ENCODE data around the gene ATP7B.

ATP7B gene

GRCh38 chr13:51966186-51966585 lies 45.1 kb downstream of the ATP7B start:
- Histone ChIP-seq H3K9me3 (ENCODE audit: insufficient read depth, low read length) (no peaks in the 10 kb centered on the region), H3K9ac (ENCODE audit: insufficient read length, low read depth) (no peak overlapping the region), H3K27me3 (ENCODE audit: insufficient read depth, insufficient read length) (no peaks in the 10 kb centered on the region), H3K36me3 (ENCODE audit: insufficient read depth, insufficient read length, low read length) (peaks cover 3% of the 10 kb centered on the region), H3K4me3 (ENCODE audit: insufficient read length, low read depth) (no peak overlapping the region), H3K4me1 (ENCODE audit: insufficient read depth, insufficient read length) (no peaks in the 10 kb centered on the region)
- no peak for TF ChIP-seq YY1 (IDR thresholded peaks at IDR 0.05; ENCODE audit: insufficient read depth, insufficient read length)
- TF ChIP-seq ZNF274 (IDR thresholded peaks at IDR 0.05; ENCODE audit: low read depth, low read length): no peak
- TF ChIP-seq SUZ12 (IDR thresholded peaks at IDR 0.05; ENCODE audit: extremely low read depth, insufficient read depth, insufficient read length): no peak
- no peak for DNase-seq (ENCODE audit: low read depth, low spot score)

GRCh38 chr13:51961493-51962403 lies 49.5 kb downstream of the ATP7B start:
- Histone ChIP-seq H3K9me3 (ENCODE audit: insufficient read depth, low read length) (no peaks in the 10 kb centered on the region), H3K4me1 (ENCODE audit: insufficient read depth, insufficient read length) (no peaks in the 10 kb centered on the region), H3K27me3 (ENCODE audit: insufficient read depth, insufficient read length) (no peaks in the 10 kb centered on the region), H3K4me3 (ENCODE audit: insufficient read length, low read depth) (no peak overlapping the region), H3K36me3 (ENCODE audit: insufficient read depth, insufficient read length, low read length) (no peaks in the 10 kb centered on the region), H3K9ac (ENCODE audit: insufficient read length, low read depth) (no peak overlapping the region)
- no peak for DNase-seq (ENCODE audit: low read depth, low spot score)
- TF ChIP-seq SUZ12 (IDR thresholded peaks at IDR 0.05; ENCODE audit: extremely low read depth, insufficient read depth, insufficient read length): no peak
- TF ChIP-seq YY1 (IDR thresholded peaks at IDR 0.05; ENCODE audit: insufficient read depth, insufficient read length): no peak
- TF ChIP-seq ZNF274 (IDR thresholded peaks at IDR 0.05; ENCODE audit: low read depth, low read length): no peak

GRCh38 chr13:51960766-51961165 lies 50.5 kb downstream of the ATP7B start:
- TF ChIP-seq SUZ12 (IDR thresholded peaks at IDR 0.05; ENCODE audit: extremely low read depth, insufficient read depth, insufficient read length) (no peak), ZNF274 (IDR thresholded peaks at IDR 0.05; ENCODE audit: low read depth, low read length) (no peak), YY1 (IDR thresholded peaks at IDR 0.05; ENCODE audit: insufficient read depth, insufficient read length) (no peak)
- DNase-seq (ENCODE audit: low read depth, low spot score): no peak
- Histone ChIP-seq H3K36me3 (ENCODE audit: insufficient read depth, insufficient read length, low read length) (no peaks in the 10 kb centered on the region), H3K4me3 (ENCODE audit: insufficient read length, low read depth) (no peak overlapping the region), H3K27me3 (ENCODE audit: insufficient read depth, insufficient read length) (no peaks in the 10 kb centered on the region), H3K4me1 (ENCODE audit: insufficient read depth, insufficient read length) (no peaks in the 10 kb centered on the region), H3K9ac (ENCODE audit: insufficient read length, low read depth) (no peak overlapping the region), H3K9me3 (ENCODE audit: insufficient read depth, low read length) (no peaks in the 10 kb centered on the region)

- TF ChIP-seq ZNF274 (IDR thresholded peaks at IDR 0.05; ENCODE audit: low read depth, low read length): no peak
- TF ChIP-seq SUZ12 (IDR thresholded peaks at IDR 0.05; ENCODE audit: extremely low read depth, insufficient read depth, insufficient read length): no peak
- TF ChIP-seq YY1 (IDR thresholded peaks at IDR 0.05; ENCODE audit: insufficient read depth, insufficient read length): no peak
- Histone ChIP-seq H3K36me3 (ENCODE audit: insufficient read depth, insufficient read length, low read length) (no peaks in the 10 kb centered on the region), H3K27me3 (ENCODE audit: insufficient read depth, insufficient read length) (no peaks in the 10 kb centered on the region), H3K9me3 (ENCODE audit: insufficient read depth, low read length) (no peaks in the 10 kb centered on the region), H3K4me3 (ENCODE audit: insufficient read length, low read depth) (no peak overlapping the region), H3K4me1 (ENCODE audit: insufficient read depth, insufficient read length) (no peaks in the 10 kb centered on the region), H3K9ac (ENCODE audit: insufficient read length, low read depth) (no peak overlapping the region)
- DNase-seq (ENCODE audit: low read depth, low spot score): no peak
Observed at GRCh38 chr13:51959773-51960172, 51.5 kb downstream of the ATP7B start.

- no peak for DNase-seq (ENCODE audit: low read depth, low spot score)
- Histone ChIP-seq H3K9ac (ENCODE audit: insufficient read length, low read depth) (no peak overlapping the region), H3K4me3 (ENCODE audit: insufficient read length, low read depth) (no peak overlapping the region), H3K27me3 (ENCODE audit: insufficient read depth, insufficient read length) (no peaks in the 10 kb centered on the region), H3K9me3 (ENCODE audit: insufficient read depth, low read length) (no peaks in the 10 kb centered on the region), H3K4me1 (ENCODE audit: insufficient read depth, insufficient read length) (no peaks in the 10 kb centered on the region), H3K36me3 (ENCODE audit: insufficient read depth, insufficient read length, low read length) (no peaks in the 10 kb centered on the region)
- TF ChIP-seq ZNF274 (IDR thresholded peaks at IDR 0.05; ENCODE audit: low read depth, low read length): no peak
- no peak for TF ChIP-seq YY1 (IDR thresholded peaks at IDR 0.05; ENCODE audit: insufficient read depth, insufficient read length)
- no peak for TF ChIP-seq SUZ12 (IDR thresholded peaks at IDR 0.05; ENCODE audit: extremely low read depth, insufficient read depth, insufficient read length)
Observed at GRCh38 chr13:51958217-51958547, 53.1 kb downstream of the ATP7B start.

- DNase-seq (ENCODE audit: low read depth, low spot score): no peak
- Histone ChIP-seq H3K27me3 (ENCODE audit: insufficient read depth, insufficient read length) (no peaks in the 10 kb centered on the region), H3K4me3 (ENCODE audit: insufficient read length, low read depth) (no peak overlapping the region), H3K9ac (ENCODE audit: insufficient read length, low read depth) (no peak overlapping the region), H3K4me1 (ENCODE audit: insufficient read depth, insufficient read length) (no peaks in the 10 kb centered on the region), H3K9me3 (ENCODE audit: insufficient read depth, low read length) (no peaks in the 10 kb centered on the region), H3K36me3 (ENCODE audit: insufficient read depth, insufficient read length, low read length) (no peaks in the 10 kb centered on the region)
- TF ChIP-seq SUZ12 (IDR thresholded peaks at IDR 0.05; ENCODE audit: extremely low read depth, insufficient read depth, insufficient read length) (no peak), YY1 (IDR thresholded peaks at IDR 0.05; ENCODE audit: insufficient read depth, insufficient read length) (no peak), ZNF274 (IDR thresholded peaks at IDR 0.05; ENCODE audit: low read depth, low read length) (no peak)
Observed at GRCh38 chr13:51957377-51958216, 53.7 kb downstream of the ATP7B start.

- H3K4me1 ChIP-seq (ENCODE audit: insufficient read depth, insufficient read length): no peaks in the 10 kb centered on the region
Observed at GRCh38 chr13:51956717-51957116, 54.5 kb downstream of the ATP7B start.

More at GRCh38 chr13:51956717-51957116, 54.5 kb downstream of the ATP7B start:
- Histone ChIP-seq H3K9ac (ENCODE audit: insufficient read length, low read depth) (no peak overlapping the region), H3K4me3 (ENCODE audit: insufficient read length, low read depth) (no peak overlapping the region), H3K27me3 (ENCODE audit: insufficient read depth, insufficient read length) (no peaks in the 10 kb centered on the region), H3K36me3 (ENCODE audit: insufficient read depth, insufficient read length, low read length) (no peaks in the 10 kb centered on the region), H3K9me3 (ENCODE audit: insufficient read depth, low read length) (no peaks in the 10 kb centered on the region)
- no peak for TF ChIP-seq ZNF274 (IDR thresholded peaks at IDR 0.05; ENCODE audit: low read depth, low read length)
- TF ChIP-seq YY1 (IDR thresholded peaks at IDR 0.05; ENCODE audit: insufficient read depth, insufficient read length): no peak
- no peak for TF ChIP-seq SUZ12 (IDR thresholded peaks at IDR 0.05; ENCODE audit: extremely low read depth, insufficient read depth, insufficient read length)
- no peak for DNase-seq (ENCODE audit: low read depth, low spot score)

Data from NT2/D1 (cell line).